Muscle of leg (tissue), 11 donors: ENCODE results near the gene IMMP2L. TPM values are rescaled to one million over a fixed set of nuclear protein-coding genes. Genes with fewer than 3 reads are reported as not detected.

ENCODE experiments used
- DNase-seq: peaks from one replicate; pipeline ENCODE4 v3.0.0; 2013
- H3K27ac ChIP-seq: one replicate; pipeline ENCODE4 v1.5.1; 2013; ENCODE audit warnings: mild to moderate bottlenecking, low read length, control low read depth
- H3K27me3 ChIP-seq: one replicate; pipeline ENCODE4 v1.6.1; 2013; ENCODE audit warnings: low read length; ENCODE audit not compliant: control insufficient read depth, insufficient read depth
- H3K36me3 ChIP-seq: one replicate; pipeline ENCODE4 v1.6.1; 2013; ENCODE audit warnings: low read length; ENCODE audit not compliant: control insufficient read depth, insufficient read depth
- H3K4me1 ChIP-seq: one replicate; pipeline ENCODE4 v1.6.1; 2013; ENCODE audit warnings: low read length; ENCODE audit not compliant: control insufficient read depth, insufficient read depth
- H3K4me3 ChIP-seq: one replicate; pipeline ENCODE4 v1.5.1; 2013; ENCODE audit warnings: low read length, control low read depth
- H3K9me3 ChIP-seq: replicated peaks from 2 replicates; pipeline ENCODE4 v1.6.1; 2013; ENCODE audit warnings: low read depth, low read length; ENCODE audit not compliant: control insufficient read depth
- WGBS: methylation state at CpG from one replicate; pipeline ENCODE4 v1.1.5; 2013; ENCODE audit warnings: missing lambda C conversion rate; ENCODE audit not compliant: insufficient coverage; 5-methylcytosine and 5-hydroxymethylcytosine counted together
- polyA plus RNA-seq, 8 donors: library from polyadenylated mRNA; unstranded; fragments of 120-200 nt; gene quantifications; one replicate each; pipeline versions ENCODE4 v1.2.1 to v1.2.3, GENCODE V29; 2013; ENCODE audit warnings: inconsistent platforms in 1 of 8, low replicate concordance in 1 of 8; ENCODE audit not compliant: insufficient read length in 8 of 8, insufficient read depth in 1 of 8
- total RNA-seq: library from RNA; stranded (reverse); fragments of 120-200 nt; gene quantifications from one replicate; pipeline ENCODE4 v1.2.4, GENCODE V29; 2013

The IMMP2L gene
- total and polyA plus RNA-seq, 9 donors: 15.0 to 20.4 (median 17.1) TPM

GRCh38 chr7:110857106-110857505, 705.2 kb downstream of the IMMP2L start:
- Histone ChIP-seq H3K4me1 (no peaks in the 10 kb centered on the region), H3K4me3 (no peak overlapping the region), H3K9me3 (no peaks in the 10 kb centered on the region)

GRCh38 chr7:110856704-110857103, 705.6 kb downstream of the IMMP2L start:
- no peaks in the 10 kb centered on the region for H3K4me1 ChIP-seq
- H3K9me3 ChIP-seq: no peaks in the 10 kb centered on the region
- H3K27ac ChIP-seq: no peak overlapping the region
- H3K4me3 ChIP-seq: no peak overlapping the region
- DNase-seq: no peak
- H3K27me3 ChIP-seq: no peaks in the 10 kb centered on the region
- no CpG with 5 or more reads among the region's 3 CpGs for WGBS
- H3K36me3 ChIP-seq: no peaks in the 10 kb centered on the region

More at GRCh38 chr7:110857106-110857505, 705.2 kb downstream of the IMMP2L start:
- Histone ChIP-seq H3K36me3 (no peaks in the 10 kb centered on the region), H3K27me3 (no peaks in the 10 kb centered on the region), H3K27ac (no peak overlapping the region)
- no peak for DNase-seq

- H3K4me3 ChIP-seq: no peak overlapping the region
- DNase-seq: peak; percentile 16
- no peaks in the 10 kb centered on the region for H3K4me1 ChIP-seq
- peak overlapping the region; percentile 6 for H3K27ac ChIP-seq
- no CpG with 5 or more reads among the region's 2 CpGs for WGBS
- H3K36me3 ChIP-seq: no peaks in the 10 kb centered on the region
- no peaks in the 10 kb centered on the region for H3K27me3 ChIP-seq
- H3K9me3 ChIP-seq: no peaks in the 10 kb centered on the region
Observed at GRCh38 chr7:110854651-110855050, 707.6 kb downstream of the IMMP2L start.

GRCh38 chr7:110854166-110854565, 708.1 kb downstream of the IMMP2L start:
- Histone ChIP-seq H3K4me1 (no peaks in the 10 kb centered on the region), H3K27me3 (no peaks in the 10 kb centered on the region), H3K36me3 (no peaks in the 10 kb centered on the region), H3K9me3 (no peaks in the 10 kb centered on the region), H3K27ac (peak overlapping the region; percentile 6), H3K4me3 (no peak overlapping the region)
- DNase-seq: peak; percentile 72

GRCh38 chr7:110853263-110853662, 709.0 kb downstream of the IMMP2L start:
- no peaks in the 10 kb centered on the region for H3K9me3 ChIP-seq
- no peaks in the 10 kb centered on the region for H3K36me3 ChIP-seq
- no peak overlapping the region for H3K4me3 ChIP-seq
- H3K27ac ChIP-seq: no peak overlapping the region
- DNase-seq: no peak
- H3K27me3 ChIP-seq: no peaks in the 10 kb centered on the region
- whole genome bisulfite sequencing: no CpG with 5 or more reads among the region's 3 CpGs
- H3K4me1 ChIP-seq: no peaks in the 10 kb centered on the region

- Histone ChIP-seq H3K36me3 (no peaks in the 10 kb centered on the region), H3K27ac (no peak overlapping the region), H3K4me3 (no peak overlapping the region), H3K4me1 (no peaks in the 10 kb centered on the region), H3K27me3 (no peaks in the 10 kb centered on the region), H3K9me3 (no peaks in the 10 kb centered on the region)
- WGBS: 30% methylated on average over 2 of the region's 4 CpGs
- peak; percentile 33 for DNase-seq
Observed at GRCh38 chr7:110852156-110852940, 709.9 kb downstream of the IMMP2L start.

GRCh38 chr7:110850224-110850623, 712.1 kb downstream of the IMMP2L start:
- Histone ChIP-seq H3K27me3 (no peaks in the 10 kb centered on the region), H3K4me1 (no peaks in the 10 kb centered on the region), H3K9me3 (no peaks in the 10 kb centered on the region), H3K36me3 (no peaks in the 10 kb centered on the region), H3K27ac (no peak overlapping the region), H3K4me3 (no peak overlapping the region)
- WGBS: 83% methylated on average over 1 of the region's 3 CpGs
- DNase-seq: no peak

- H3K36me3 ChIP-seq: no peaks in the 10 kb centered on the region
- WGBS: no CpG with 5 or more reads among the region's 4 CpGs
Observed at GRCh38 chr7:110842796-110843195, 719.5 kb downstream of the IMMP2L start.

GRCh38 chr7:110841840-110842545, 720.3 kb downstream of the IMMP2L start:
- H3K36me3 ChIP-seq: no peaks in the 10 kb centered on the region
- no peaks in the 10 kb centered on the region for H3K9me3 ChIP-seq
- H3K4me1 ChIP-seq: peaks cover 3% of the 10 kb centered on the region
- H3K27me3 ChIP-seq: no peaks in the 10 kb centered on the region
- H3K4me3 ChIP-seq: no peak overlapping the region
- DNase-seq: peak; percentile 27
- no peak overlapping the region for H3K27ac ChIP-seq
- WGBS: 30% methylated on average over 2 of the region's 3 CpGs

More at GRCh38 chr7:110842796-110843195, 719.5 kb downstream of the IMMP2L start:
- no peak for DNase-seq
- peaks cover 3% of the 10 kb centered on the region for H3K4me1 ChIP-seq
- no peaks in the 10 kb centered on the region for H3K27me3 ChIP-seq
- no peaks in the 10 kb centered on the region for H3K9me3 ChIP-seq
- no peak overlapping the region for H3K27ac ChIP-seq
- no peak overlapping the region for H3K4me3 ChIP-seq

GRCh38 chr7:110839866-110840265, 722.4 kb downstream of the IMMP2L start:
- Histone ChIP-seq H3K36me3 (no peaks in the 10 kb centered on the region), H3K4me3 (no peak overlapping the region), H3K27me3 (no peaks in the 10 kb centered on the region), H3K27ac (no peak overlapping the region), H3K4me1 (peaks cover 3% of the 10 kb centered on the region), H3K9me3 (no peaks in the 10 kb centered on the region)
- peak; percentile 82 for DNase-seq
- WGBS: 66% methylated on average over 3 of the region's 5 CpGs
